ENCODE results near the gene LCMT1.
"Not testable (repeated sequence)": the region's sequence is repeated elsewhere in the genome, so short reads cannot be mapped to it uniquely, and the experiment has no call there.

LCMT1 gene

GRCh38 chr16:25141648-25142047 is 30.1 kb downstream of the LCMT1 start:
- DNase-seq (ENCODE audit: low read depth in 2 of 2): no peak

- DNase-seq (ENCODE audit: low read depth in 2 of 2): no peak
These were observed 32.4 kb downstream of the LCMT1 start for GRCh38 chr16:25143928-25144327.

- DNase-seq (ENCODE audit: low read depth in 2 of 2): no peak
These were observed 37.1 kb downstream of the LCMT1 start for GRCh38 chr16:25148568-25149215.

DNA sequence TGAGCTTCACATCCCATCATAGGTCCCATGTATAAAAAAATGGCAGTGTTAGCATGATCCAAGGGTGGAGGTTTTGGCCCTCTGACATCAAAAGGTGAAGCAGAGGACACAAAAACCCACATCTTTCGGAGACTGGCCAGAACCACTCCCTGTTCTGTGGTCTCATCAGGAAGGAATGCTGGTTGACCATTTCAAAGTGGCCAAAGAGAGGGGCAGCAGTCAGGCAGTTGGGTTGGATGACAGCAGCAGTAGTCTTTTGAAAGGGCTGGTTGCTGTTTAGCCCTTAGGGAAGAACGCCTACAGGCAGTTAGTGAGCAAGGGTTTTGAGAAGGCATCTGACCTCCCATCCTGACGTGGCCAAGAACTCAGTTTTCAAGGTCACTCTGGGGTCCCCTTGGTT is 40.5 kb downstream of the LCMT1 start:
- no peak for DNase-seq (ENCODE audit: low read depth in 2 of 2)

GRCh38 chr16:25155553-25156460 is 44.3 kb downstream of the LCMT1 start:
- DNase-seq (ENCODE audit: low read depth in 2 of 2): peak; percentile 21 to 37

DNA sequence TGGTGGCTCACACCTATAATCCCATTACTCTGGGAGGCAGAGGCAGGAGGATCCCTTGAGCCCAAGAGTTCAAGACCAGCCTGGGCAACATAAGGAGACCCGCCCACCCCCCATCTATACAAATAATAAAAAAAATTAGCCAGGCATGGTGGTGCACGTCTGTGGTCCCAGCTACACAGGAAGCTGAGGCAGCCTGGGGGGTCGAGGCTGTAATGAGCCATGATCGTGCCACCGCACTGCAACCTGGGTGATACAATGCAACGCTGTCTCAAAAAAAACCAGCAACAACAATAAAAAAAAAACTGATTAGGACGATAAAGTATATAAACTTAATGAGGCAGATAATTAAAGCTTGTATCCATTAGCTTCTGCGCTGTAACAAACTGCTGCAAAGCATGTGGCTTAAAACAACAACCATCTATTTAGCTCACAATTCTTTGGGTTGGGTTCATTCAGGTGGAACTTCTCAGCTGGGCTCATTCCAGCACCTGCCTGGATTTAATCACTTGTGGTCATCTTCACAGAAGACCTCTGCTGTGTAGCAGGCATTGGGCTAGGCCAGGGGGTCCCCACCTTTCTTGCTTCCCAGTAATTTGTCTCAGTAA is 45.8 kb downstream of the LCMT1 start:
- DNase-seq (ENCODE audit: low read depth in 2 of 2): no peak

- DNase-seq (ENCODE audit: low read depth in 2 of 2): no peak
These were observed 46.9 kb downstream of the LCMT1 start for GRCh38 chr16:25158401-25158800.

- DNase-seq (ENCODE audit: low read depth in 2 of 2): no peak
These were observed 50.3 kb downstream of the LCMT1 start for GRCh38 chr16:25161753-25162367.

GRCh38 chr16:25163683-25164082 is 52.1 kb downstream of the LCMT1 start:
- no peak for DNase-seq (ENCODE audit: low read depth in 2 of 2)

DNA sequence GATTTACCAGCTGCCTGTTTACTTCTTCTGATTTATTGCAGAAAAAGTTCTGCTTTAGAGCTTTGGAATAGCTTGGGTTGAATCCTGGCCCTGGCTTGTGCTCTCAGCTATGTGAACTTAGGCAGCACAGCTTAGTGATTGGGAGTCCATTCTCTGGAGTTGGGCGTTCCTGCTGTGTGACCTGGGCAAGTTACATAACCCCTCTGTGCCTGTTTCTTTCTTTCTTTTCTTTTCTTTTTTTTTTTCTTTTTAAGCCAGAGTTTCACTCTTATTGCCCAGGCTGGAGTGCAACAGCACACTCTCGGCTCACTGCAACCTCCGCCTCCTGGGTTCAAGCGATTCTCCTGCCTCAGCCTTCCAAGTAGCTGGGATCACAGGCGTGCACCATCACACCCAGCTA is 53.7 kb downstream of the LCMT1 start:
- DNase-seq (ENCODE audit: low read depth in 2 of 2): no peak

DNA sequence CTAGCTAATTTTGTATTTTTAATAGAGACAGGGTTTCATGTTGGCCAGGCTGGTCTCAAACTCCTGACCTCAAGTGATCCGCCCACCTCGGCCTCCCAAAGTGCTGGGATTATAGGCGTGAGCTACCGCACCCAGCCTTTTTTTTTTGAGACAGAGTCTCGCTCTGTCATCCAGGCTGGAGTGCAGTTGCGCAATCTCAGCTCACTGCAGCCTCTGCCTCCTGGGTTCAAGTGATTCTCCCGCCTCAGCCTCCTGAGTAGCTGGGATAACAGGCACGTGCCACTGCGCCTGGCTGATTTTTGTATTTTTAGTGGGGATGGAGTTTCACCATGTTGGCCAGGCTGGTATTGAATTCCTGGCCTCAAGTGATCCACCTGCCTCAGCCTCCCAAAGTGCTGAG is 56.4 kb downstream of the LCMT1 start:
- DNase-seq (ENCODE audit: low read depth in 2 of 2): not testable (repeated sequence)

DNA sequence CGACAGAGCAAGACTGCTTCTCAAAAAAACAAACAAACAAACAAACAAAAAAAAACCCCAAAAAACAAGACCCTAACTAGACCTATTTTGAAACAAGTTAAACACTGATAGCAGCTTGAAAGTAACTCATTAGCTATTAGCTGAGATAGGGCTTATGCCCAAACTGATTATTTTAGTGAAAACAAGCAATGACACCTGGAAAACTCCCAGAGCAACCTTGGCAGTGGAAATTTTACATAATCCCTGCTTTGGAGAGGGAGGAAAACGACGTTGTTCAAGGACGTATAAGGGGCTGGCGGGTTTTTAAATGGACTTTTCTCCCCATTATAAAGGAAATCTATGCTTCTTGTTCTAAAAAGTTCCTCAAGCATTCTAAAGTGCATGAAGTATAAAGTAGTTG is 59.8 kb downstream of the LCMT1 start:
- no peak for DNase-seq (ENCODE audit: low read depth in 2 of 2)

GRCh38 chr16:25172831-25173230 is 61.3 kb downstream of the LCMT1 start:
- no peak for DNase-seq (ENCODE audit: low read depth in 2 of 2)

DNA sequence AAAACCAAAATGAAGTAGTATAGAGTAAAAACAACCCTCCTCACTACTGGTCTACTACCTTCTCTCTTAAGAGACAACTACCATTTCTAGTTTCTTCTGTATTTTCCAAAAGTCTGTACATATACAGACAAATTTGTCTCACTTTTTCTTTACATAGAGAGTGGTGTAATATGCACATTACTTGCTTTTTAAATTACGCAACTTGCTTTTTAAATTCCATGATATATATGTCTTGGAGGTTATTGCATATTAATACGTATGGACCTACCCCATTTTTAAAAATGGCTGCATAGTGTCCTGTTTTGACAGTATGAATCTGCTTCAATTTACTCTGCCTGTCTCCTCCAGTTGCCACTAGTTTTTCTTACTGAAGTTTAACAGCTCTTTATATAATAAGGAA is 62.7 kb downstream of the LCMT1 start:
- no peak for DNase-seq (ENCODE audit: low read depth in 2 of 2)

DNA sequence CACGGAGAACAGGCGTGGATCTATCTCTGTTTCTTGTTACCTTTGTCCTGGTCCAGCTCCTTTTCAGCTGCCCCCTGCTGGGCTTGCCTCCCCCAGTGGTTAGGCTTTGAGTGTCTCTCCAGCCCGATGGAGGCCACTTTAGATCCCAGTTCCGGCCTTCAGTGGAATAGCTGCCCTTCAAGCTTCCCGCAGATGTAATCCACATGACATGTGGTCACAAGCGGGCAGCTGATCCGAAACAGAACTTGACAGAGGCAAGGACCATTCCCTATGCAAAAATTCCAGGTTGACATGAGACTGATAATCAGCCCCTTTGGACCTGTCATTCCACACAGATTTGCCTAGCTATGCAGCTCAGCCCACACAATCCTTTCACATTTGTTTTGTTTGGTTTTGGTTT is 64.6 kb downstream of the LCMT1 start:
- no peak for DNase-seq (ENCODE audit: low read depth in 2 of 2)

DNA sequence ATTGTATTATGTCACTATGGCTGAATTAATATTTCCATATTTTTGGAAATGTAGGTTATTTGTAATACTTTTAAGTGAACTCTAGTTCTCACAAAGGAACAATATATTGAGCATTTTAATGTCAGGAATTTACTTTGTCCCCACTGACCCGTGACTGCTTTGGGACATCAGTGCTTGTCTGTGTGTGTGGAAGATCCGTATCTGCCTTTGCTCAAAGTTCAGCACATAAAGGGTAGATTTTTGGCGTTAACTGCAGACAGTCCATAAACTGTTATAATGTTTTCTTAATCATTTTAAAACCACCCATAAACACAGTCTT is 65.9 kb downstream of the LCMT1 start:
- DNase-seq (ENCODE audit: low read depth in 2 of 2): no peak

- DNase-seq (ENCODE audit: low read depth in 2 of 2): no peak
These were observed 66.5 kb downstream of the LCMT1 start for GRCh38 chr16:25177831-25178688.

DNA sequence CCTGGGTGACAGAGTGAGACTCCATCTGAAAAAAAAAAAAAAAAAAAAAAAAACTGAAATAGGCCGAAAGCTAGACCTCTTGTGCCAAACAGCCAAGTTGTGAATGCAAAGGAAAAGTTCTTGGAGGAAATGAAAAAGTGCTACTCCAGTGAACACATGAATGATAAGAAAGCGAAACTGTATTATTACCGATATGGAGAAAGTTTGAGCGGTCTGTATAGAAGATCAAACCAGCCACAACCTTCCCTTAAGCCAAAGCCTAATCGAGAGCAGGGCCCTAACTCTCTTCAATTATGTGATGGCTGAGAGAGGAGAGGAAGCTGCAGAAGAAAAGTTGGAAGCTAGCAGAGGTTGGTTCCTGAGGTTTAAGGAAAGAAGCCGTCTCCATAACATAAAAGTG is 69.7 kb downstream of the LCMT1 start:
- DNase-seq (ENCODE audit: low read depth in 2 of 2): not testable (repeated sequence)

DNA sequence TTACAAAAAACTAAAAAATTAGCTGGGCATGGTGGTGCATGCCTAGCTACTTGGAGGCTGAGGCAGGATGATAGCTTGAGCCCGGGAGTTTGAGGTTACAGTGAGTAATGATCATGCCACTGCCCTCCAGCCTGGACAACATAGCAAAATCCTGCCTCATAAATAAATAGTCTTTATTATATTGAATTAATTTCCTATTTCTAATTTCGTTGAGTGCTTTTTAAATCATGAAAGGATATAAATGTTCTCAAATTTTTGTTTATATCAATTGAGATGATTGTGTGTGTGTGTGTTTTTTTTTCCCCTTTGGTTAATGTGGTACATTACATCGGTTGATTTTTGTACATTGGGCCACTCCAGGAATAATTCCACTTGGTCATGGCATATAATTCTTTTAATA is 73.2 kb downstream of the LCMT1 start:
- no peak for DNase-seq (ENCODE audit: low read depth in 2 of 2)

- DNase-seq (ENCODE audit: low read depth in 2 of 2): no peak
These were observed 75.9 kb downstream of the LCMT1 start for GRCh38 chr16:25187491-25187795.

GRCh38 chr16:25189305-25189704 is 77.8 kb downstream of the LCMT1 start:
- DNase-seq (ENCODE audit: low read depth in 2 of 2): no peak

DNA sequence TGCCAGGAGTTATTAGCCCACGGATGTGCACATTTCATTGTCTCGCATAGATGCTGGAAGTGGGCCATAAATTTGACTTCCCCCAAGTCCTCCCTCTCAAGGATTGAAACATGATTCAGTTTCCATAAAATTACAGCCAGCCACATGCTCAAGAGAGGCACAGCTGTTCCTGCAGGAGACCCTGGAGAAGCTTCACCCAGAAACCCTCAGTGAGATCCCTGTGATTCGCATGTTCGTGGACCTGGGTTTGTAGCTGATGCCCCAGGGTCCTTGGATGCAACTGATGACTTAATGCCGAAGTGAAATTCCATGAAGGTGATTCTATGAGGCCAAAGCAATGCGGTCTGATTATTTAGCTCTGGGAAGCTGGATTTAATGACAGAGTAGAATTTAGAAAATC is 80.6 kb downstream of the LCMT1 start:
- DNase-seq (ENCODE audit: low read depth in 2 of 2): no peak

Measured in stimulated activated CD8-positive, alpha-beta memory T cell treated with anti-CD3 and anti-CD28 coated beads, Interleukin-15, amount 100 ng/mL, for 48 hours (primary cell).